Activated T-helper 2 cell treated with anti-CD3 and anti-CD28 coated beads, Interferon-gamma antibody, Interleukin-2, Interleukin-4, amounts not matched to agents 10 μg/mL and 5 μg/mL and 100 μg/mL, durations not matched to agents 14 hours and 24 hours and 36 hours (primary cell): ENCODE results near the gene STC2. TPM values are rescaled to one million over a fixed set of nuclear protein-coding genes. Genes with fewer than 3 reads are reported as not detected.

Source experiments
- DNase-seq: peaks from one replicate; pipeline ENCODE4 v3.0.0; 2021; ENCODE audit warnings: low spot score
- H3K27ac Mint-ChIP-seq: one replicate; pipeline ENCODE4 v1.8.0; 2021; ENCODE audit warnings: mixed read lengths
- H3K27me3 Mint-ChIP-seq: one replicate; pipeline ENCODE4 v1.8.0; 2021; ENCODE audit warnings: low read depth, mixed read lengths
- H3K36me3 Mint-ChIP-seq: one replicate; pipeline ENCODE4 v1.8.0; 2021; ENCODE audit warnings: low read depth, mixed read lengths
- H3K4me1 Mint-ChIP-seq: one replicate; pipeline ENCODE4 v1.8.0; 2021; ENCODE audit warnings: low read depth, mixed read lengths
- H3K4me3 Mint-ChIP-seq: one replicate; pipeline ENCODE4 v1.8.0; 2021; ENCODE audit warnings: low read depth, mild to moderate bottlenecking, moderate library complexity, mixed read lengths
- H3K9me3 Mint-ChIP-seq: one replicate; pipeline ENCODE4 v1.8.0; 2021; ENCODE audit warnings: mixed read lengths
- intact Hi-C: fragments of 100-400 bp; cut with micrococcal nuclease; formaldehyde crosslinking; loops from one replicate; pipeline ENCODE4 v1.15.1; 2023
- total RNA-seq: library from RNA; stranded (reverse); gene quantifications from 2 replicates; pipeline ENCODE4 v1.2.3, GENCODE V29; 2022

Gene STC2
- total RNA-seq, 1 donor from 2014 or later: 21.4 TPM

DNA sequence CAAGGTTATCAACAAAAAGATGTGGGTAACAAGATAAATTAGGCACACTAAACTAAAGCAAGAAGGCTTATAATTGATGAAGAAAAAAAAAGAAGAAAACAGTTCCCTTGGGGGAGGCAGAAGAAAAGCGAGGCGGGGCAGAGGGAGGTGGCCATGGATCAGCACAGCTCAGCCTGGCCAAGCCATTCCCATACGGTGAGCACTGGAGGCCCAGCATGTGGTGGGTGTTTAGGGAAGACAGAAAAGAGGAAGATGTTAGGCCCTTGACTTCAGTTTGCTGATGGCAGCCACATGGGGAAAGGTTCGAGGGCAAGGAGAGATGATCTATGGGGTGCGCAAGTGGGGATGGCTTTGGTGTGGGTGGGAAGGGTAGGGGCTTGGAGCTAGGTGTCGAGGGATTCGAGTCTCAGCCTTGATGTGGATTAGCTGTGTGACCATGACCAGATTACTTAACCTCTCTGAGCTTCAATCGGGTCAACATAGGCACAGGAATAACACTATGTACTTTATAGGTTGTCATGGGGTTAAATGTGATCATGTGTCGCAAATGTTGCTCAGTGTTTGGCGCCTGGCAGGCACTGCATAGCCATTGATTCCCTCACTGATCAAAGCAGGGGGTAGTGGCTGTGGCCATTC is 10.3 kb upstream of the STC2 start:
- no peak for DNase-seq
- Mint-ChIP-seq H3K9me3 (no peaks in the 10 kb centered on the region), H3K4me3 (no peak overlapping the region), H3K27me3 (peaks cover 7% of the 10 kb centered on the region), H3K36me3 (no peaks in the 10 kb centered on the region), H3K4me1 (no peaks in the 10 kb centered on the region), H3K27ac (no peak overlapping the region)
- intact Hi-C loops: no loop called here

DNA sequence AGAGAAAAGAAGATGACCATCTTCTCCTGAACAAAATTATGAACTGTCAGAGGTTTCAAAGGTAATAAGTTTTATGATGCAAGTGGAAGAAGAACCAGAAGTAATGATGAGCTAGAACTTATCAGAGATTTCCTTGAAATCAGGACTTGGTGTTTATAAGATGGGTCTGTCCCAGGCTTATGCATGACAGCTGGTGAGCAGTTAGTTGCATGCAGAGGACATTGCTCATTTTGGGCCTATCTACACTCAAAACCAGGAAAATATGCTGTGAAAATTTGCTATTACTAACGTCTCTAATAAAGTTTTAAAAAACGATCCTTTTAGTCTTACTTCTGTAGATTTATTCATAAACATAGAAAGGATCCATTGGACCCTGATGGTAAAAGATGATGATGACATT is 6.6 kb upstream of the STC2 start:
- H3K27ac Mint-ChIP-seq: no peak overlapping the region
- no peaks in the 10 kb centered on the region for H3K9me3 Mint-ChIP-seq
- peaks cover 17% of the 10 kb centered on the region for H3K4me1 Mint-ChIP-seq
- H3K27me3 Mint-ChIP-seq: peaks cover 7% of the 10 kb centered on the region
- DNase-seq: no peak
- no peak overlapping the region for H3K4me3 Mint-ChIP-seq
- intact Hi-C loops: loop anchor here (5.0 kb wide), 2 partner anchors 98 to 193 kb away; partner anchors contain the start of genes BNIP1 and NKX2-5
- peaks cover 6% of the 10 kb centered on the region for H3K36me3 Mint-ChIP-seq

DNA sequence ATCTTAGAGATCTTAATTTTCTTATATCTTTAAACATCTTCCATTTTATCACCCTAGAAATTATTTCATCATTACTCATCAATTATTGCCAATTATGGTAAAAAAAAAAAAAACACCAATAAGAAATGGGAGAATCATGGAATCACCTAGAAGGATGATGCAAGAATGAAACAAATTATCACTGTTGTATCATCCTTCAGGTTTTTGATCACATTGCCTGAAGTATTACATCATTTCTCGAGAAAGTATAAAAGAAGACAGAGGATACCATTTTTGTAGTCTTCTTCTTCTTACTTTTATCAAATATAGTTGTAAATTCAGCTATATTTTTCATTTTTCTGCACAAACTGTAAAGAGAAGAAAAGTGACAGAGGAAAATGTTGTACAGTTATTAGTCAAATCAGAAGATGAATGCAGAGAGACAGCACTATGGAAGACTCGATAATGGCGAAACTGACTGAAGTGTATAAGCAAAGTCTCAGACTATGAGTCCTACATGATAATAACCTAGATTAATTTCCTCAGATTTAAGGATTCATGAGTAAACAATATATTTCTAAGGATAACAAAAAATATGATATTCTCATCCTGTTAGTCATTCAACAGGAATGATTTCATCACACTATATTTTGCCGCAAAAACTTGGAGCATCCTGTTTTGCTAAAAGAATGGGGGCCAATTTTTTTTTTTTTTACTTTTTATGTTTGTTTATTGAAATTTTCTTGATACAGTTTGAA is 5.9 kb upstream of the STC2 start:
- Mint-ChIP-seq H3K4me1 (peaks cover 19% of the 10 kb centered on the region), H3K36me3 (peaks cover 6% of the 10 kb centered on the region), H3K27me3 (peaks cover 7% of the 10 kb centered on the region), H3K4me3 (no peak overlapping the region), H3K27ac (no peak overlapping the region), H3K9me3 (no peaks in the 10 kb centered on the region)
- intact Hi-C loops: loop anchor here (5.0 kb wide), 2 partner anchors 97 to 192 kb away; partner anchors contain the start of genes BNIP1 and NKX2-5
- no peak for DNase-seq

DNA sequence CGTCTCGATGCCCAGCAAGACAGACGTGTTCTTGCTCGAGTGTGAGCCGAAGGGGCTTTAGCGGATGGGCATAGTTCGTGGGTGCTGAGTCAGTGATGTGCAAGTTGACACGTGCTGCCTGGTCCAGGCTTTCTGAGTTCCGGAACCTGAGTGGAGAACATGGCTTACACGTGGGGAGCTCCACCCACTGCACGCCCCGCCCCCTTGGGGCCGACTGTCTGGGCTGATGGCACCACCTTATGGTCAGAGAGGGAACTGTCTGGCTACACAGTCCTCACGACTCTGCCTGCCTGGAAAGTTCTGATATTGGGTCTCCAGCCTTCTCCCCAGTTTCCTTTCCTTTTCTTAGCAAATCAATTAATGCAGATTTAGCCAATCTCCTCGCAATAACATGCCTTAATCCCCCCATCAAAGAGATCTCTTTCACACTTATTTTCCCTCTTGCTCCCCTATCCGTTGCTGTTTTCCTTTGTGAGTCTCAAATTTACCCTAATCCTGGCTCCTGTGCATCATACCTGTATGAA is 3.8 kb upstream of the STC2 start:
- H3K36me3 Mint-ChIP-seq: peaks cover 11% of the 10 kb centered on the region
- H3K27ac Mint-ChIP-seq: peak overlapping the region; percentile 48
- no peaks in the 10 kb centered on the region for H3K9me3 Mint-ChIP-seq
- peak; percentile 84 for DNase-seq
- peaks cover 7% of the 10 kb centered on the region for H3K27me3 Mint-ChIP-seq
- H3K4me3 Mint-ChIP-seq: peak overlapping the region; percentile 23
- intact Hi-C loops: loop anchor here (1.0 to 5.0 kb wide), 4 partner anchors 38 to 374 kb away; partner anchors contain the start of genes BNIP1 and NKX2-5
- peaks cover 27% of the 10 kb centered on the region for H3K4me1 Mint-ChIP-seq

DNA sequence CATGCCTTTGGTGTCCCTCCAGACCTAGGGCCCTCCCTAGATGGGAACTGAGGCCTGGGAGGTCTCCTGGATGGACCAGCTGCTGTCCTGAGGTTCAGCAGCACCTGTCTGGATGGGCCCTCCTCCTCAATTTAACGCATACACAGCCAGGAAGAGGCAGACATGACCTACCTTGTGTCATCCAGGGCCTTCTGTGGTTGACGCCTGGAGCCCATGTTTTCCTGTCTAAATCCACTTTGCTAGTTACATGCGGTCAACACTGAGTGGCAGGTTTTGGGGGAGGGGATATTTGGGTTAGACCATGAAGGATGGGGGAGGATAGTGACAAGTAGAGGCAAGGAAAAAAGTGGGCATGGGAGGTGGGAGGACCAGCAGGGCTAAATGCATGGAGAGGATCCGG is 3.1 kb upstream of the STC2 start:
- H3K9me3 Mint-ChIP-seq: no peaks in the 10 kb centered on the region
- peak overlapping the region; percentile 23 for H3K4me3 Mint-ChIP-seq
- peaks cover 7% of the 10 kb centered on the region for H3K27me3 Mint-ChIP-seq
- intact Hi-C loops: loop anchor here (5.0 kb wide), 2 partner anchors 94 to 189 kb away; partner anchors contain the start of genes BNIP1 and NKX2-5
- no peak for DNase-seq
- peaks cover 17% of the 10 kb centered on the region for H3K36me3 Mint-ChIP-seq
- H3K4me1 Mint-ChIP-seq: peaks cover 32% of the 10 kb centered on the region
- H3K27ac Mint-ChIP-seq: no peak overlapping the region

DNA sequence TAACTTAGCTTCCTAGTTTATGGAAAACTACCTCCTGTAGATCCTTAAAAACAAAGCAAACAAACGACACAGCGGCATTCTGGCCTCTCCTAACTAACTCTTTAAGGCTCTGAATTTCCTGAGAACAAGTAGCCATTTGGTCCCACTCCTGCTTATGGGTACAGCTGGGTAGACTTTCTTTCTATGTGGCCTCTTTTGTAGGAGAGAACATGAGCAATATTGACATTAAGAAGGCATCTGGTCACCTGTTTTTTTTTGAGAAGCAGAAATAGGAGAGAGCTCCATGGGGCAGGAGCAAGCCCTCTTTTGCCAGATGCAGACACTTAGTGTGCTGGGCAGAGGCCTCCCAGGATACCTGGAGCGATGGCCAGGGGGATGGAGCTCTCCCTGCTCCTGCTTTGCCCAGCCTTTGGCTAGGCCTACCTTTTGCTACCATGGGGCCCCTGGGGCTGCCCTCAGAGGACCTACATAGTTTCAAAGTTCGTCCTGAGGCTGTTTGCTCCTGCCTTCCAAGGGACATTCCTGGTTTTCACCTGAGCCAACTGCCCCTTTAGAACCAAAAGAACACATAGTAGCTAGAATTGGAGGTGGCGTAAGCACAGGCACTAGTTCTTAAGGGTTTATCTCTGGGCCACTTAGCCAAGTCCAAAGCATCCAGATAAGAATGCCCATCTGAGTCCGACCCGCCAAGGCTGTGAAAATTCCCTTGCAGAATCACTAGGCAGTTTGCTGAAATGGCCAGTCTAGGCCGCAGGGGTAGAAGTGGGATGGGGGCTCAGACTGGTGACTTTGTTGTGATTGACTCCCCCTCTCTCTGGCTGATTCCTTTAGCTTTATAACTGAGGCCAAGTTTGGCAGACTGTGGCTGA is 2.4 kb upstream of the STC2 start:
- H3K36me3 Mint-ChIP-seq: peaks cover 22% of the 10 kb centered on the region
- peak overlapping the region; percentile 20 for H3K27ac Mint-ChIP-seq
- intact Hi-C loops: loop anchor here (5.0 kb wide), 2 partner anchors 93 to 188 kb away; partner anchors contain the start of genes BNIP1 and NKX2-5
- no peak for DNase-seq
- peaks cover 36% of the 10 kb centered on the region for H3K4me1 Mint-ChIP-seq
- H3K27me3 Mint-ChIP-seq: peaks cover 5% of the 10 kb centered on the region
- peak overlapping the region; percentile 68 for H3K4me3 Mint-ChIP-seq
- no peaks in the 10 kb centered on the region for H3K9me3 Mint-ChIP-seq

DNA sequence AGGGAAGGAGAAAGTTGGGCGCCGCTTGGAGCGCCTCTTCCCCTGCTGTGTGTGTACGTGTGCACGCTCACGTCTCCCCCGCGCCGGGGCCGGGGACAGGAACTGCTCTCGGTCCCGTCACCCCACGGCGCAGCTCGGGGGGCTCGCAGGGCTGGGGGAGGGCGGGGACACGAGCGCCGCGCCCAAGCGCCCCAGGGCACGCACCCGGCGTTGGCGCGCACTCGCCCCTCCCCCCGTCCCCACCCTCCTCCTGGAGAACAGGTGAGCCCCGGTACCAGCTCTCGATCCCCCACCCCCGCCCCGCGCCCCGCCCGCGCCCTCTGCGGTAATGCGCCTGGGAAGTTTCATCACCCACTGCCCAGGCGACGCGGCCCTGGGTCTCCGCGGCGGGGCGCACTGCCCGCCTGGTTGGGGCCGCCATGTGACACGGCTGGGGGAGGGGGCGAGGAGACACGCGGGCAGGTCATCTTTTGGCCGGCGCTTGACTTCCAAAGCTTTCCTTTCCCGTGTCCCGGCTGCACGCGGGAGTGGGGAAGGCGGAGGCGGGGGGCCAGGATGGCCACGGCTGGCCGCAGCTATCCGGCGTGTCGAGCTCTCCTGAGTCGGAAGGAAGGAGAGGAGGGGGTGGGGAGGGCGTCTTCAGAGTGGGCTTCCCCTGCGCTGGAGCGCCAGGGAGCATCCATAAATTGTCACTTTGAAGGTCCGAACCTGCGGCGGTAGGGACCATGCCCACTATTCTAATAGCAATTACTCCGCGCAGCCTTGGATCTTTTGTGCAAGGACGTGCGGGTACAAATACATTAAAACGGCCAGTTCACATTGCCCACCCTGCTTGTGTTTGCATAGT is 1.5 kb upstream of the STC2 start:
- Mint-ChIP-seq H3K36me3 (peaks cover 30% of the 10 kb centered on the region), H3K27me3 (peaks cover 2% of the 10 kb centered on the region), H3K9me3 (no peaks in the 10 kb centered on the region), H3K27ac (peak overlapping the region; percentile 95), H3K4me3 (peak overlapping the region; percentile 98), H3K4me1 (peaks cover 44% of the 10 kb centered on the region)
- intact Hi-C loops: loop anchor here (2.0 to 5.0 kb wide), 5 partner anchors 92 to 617 kb away; partner anchors contain the start of genes BNIP1, CREBRF and NKX2-5
- peak; percentile 25 for DNase-seq

DNA sequence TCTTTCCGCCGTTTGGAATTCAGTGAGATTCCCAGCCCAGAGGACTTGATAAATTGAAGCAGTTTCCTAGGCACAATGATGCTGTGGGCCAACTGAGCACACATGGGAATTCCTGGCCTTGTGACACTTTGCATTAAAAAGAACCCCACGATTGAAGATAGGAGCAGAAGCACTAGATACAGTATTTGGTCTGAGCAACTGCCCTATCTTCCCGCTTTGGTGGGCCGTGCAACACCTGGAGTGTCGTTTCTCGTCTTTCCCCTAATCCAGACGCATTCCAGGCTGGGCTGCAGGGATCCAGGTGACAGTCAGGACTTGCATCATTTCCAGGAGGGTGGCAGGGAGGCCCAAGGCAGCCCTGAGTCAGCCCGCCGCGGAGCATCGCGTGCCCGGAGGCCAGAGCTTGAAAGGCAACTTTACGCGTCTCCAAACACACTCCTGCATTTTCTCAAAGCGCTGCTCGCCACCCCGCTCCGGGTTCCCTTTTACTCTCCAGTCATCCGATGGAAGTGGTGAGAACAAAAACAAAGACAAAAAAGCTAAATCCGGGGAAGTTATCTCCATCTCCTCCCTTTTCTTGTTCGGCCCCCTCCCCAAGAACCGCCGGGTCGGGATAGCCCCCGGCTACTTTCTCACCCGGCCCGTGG is 753 bp upstream of the STC2 start:
- H3K27me3 Mint-ChIP-seq: peaks cover 2% of the 10 kb centered on the region
- intact Hi-C loops: loop anchor here (2.0 to 5.0 kb wide), 3 partner anchors 272 to 617 kb away; partner anchors contain the start of gene CREBRF
- H3K27ac Mint-ChIP-seq: peak overlapping the region; percentile 95
- H3K9me3 Mint-ChIP-seq: no peaks in the 10 kb centered on the region
- no peak for DNase-seq
- H3K4me3 Mint-ChIP-seq: peak overlapping the region; percentile 98
- peaks cover 51% of the 10 kb centered on the region for H3K4me1 Mint-ChIP-seq
- peaks cover 38% of the 10 kb centered on the region for H3K36me3 Mint-ChIP-seq

DNA sequence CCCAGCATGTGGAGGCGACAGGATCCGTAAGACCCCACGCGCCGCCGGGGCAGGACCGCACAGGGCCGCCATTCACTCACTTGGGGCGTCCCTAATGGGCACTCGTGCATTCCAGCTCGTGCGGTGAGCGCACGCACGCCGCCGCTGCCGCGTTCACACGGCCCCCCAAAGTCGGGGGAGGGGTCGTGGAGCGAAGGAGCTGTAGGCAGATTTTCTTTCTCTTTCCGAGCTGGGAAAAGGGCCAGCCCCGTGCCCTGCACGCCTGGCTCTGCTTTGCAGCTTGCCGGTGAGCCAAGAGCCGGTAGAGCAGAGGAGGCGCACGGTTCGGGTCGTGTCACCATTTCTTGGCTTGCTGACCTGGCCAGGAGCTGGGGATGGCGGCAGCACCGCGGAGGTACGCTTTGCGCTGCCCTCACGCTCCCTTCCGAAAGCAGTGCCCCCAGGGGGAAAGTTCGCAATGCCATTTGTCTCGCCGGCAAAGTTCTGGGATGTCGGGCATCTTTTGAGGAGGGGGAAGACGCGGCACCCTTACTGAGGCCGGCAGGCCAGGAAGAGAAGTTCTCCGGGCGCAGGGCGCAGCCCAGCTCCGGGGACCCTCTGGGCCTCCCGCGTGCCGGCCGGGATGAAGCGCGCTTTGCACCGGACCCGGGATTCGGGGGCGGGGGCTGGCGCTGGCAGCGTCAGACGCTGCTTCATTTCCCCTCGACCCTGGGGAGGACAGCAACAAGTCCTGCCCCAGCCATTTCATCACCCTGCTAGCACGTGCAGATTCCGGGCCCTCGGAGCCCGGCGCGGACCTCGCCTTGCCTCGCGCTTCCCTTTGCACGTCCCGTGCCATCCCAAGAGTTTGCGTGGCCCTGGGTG is 898 bp downstream of the STC2 start:
- intact Hi-C loops: loop anchor here (5.0 kb wide), 2 partner anchors 270 to 615 kb away; partner anchors contain the start of gene CREBRF
- Mint-ChIP-seq H3K36me3 (peaks cover 52% of the 10 kb centered on the region), H3K9me3 (no peaks in the 10 kb centered on the region), H3K4me1 (peaks cover 58% of the 10 kb centered on the region), H3K27me3 (peaks cover 2% of the 10 kb centered on the region), H3K4me3 (peak overlapping the region; percentile 98), H3K27ac (peak overlapping the region; percentile 82)
- peak; percentile 20 for DNase-seq

DNA sequence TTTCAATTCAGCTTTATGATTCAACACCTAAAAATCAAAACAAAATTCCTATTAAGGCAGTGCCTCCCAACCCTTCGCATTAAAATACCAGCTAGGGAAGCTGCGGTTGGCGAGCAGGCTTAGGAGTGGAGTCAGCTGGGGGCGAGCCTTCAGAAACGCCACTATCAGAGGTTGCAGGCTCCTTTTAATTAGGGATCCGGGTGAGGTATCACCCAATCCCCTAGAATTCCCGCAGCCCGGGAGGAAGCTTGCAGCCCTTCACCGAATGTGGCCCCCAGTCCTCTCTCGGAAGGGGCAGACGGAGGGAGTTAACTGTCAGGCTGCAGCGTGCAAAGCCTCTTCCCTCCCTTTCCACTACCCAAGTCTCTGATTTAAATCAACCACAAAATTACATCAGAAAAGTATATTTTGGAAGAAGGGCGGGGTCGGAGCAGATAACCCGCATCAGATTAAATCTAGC is 1.7 kb downstream of the STC2 start:
- no peak for DNase-seq
- Mint-ChIP-seq H3K9me3 (no peaks in the 10 kb centered on the region), H3K27ac (peak overlapping the region; percentile 59), H3K4me1 (peaks cover 51% of the 10 kb centered on the region), H3K27me3 (peaks cover 2% of the 10 kb centered on the region), H3K36me3 (peaks cover 55% of the 10 kb centered on the region), H3K4me3 (peak overlapping the region; percentile 98)
- intact Hi-C loops: loop anchor here (5.0 kb wide), 2 partner anchors 269 to 614 kb away; partner anchors contain the start of gene CREBRF
